GM21526 (cell line): ENCODE measurements around the gene TSTD1.

ENCODE experiments used
- ATAC-seq: cut with Tn5 transposase; IDR thresholded peaks from one replicate; pipeline ENCODE4 v1.9.1; 2021; ENCODE audit warnings: moderate library complexity; ENCODE audit not compliant: unreplicated experiment, low FRiP score

TSTD1 gene, protein sequence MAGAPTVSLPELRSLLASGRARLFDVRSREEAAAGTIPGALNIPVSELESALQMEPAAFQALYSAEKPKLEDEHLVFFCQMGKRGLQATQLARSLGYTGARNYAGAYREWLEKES

DNA sequence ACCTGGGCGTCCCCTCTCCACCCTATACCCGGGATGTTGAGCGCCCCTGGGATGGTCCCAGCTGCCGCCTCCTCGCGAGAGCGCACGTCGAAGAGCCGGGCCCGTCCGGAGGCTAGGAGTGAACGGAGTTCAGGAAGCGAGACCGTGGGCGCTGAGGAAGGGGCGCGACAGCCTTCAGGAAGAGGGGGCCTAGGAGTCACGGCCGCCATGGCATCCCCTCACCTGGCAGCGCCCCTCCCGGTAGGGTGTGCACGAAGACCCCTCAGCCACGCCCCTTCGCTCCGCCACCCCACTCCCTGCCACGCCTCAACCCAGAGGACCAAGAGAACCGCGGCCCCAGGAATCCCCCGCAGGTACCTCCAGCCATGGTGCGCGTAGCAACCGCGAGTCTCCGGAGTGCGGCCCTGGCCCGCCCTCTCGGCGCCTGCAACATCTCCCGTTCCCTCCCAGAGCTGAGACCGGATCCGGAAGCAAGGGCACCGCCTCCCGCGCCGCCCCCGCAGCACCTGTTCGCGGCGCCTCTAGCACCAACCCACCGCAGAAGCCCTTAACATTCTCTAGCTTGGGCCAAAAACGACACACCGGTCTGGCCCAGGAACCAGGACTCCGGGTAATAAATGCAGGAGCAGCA, at the start of gene TSTD1:
Gene TSTD1 (minus strand): TSS at position 442 of the 631 bp plus-strand sequence. CDS start 75 bp downstream, at position 367.
- peak; percentile 66 for ATAC-seq

DNA sequence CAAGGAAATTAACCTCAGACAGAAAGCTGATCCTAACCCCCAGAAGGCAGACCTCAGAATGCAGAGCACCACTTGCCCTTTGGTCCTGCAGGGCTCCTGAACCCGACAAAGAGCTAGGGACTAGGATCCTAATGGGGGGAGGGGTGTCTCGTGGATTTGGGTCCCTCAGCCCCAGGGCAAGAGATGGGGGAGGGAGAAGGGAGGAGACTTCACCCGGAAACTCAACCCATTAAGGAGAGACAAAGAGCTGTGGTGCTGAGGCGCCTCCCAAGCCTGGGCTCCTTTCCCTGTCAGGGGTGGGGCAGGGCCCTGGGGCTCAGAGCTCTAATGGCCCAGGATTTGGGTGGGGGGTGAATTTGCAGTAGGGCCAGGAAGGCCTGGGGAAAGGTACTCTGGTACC, 47.7 kb upstream of the TSTD1 start:
- ATAC-seq, result no peak

DNA sequence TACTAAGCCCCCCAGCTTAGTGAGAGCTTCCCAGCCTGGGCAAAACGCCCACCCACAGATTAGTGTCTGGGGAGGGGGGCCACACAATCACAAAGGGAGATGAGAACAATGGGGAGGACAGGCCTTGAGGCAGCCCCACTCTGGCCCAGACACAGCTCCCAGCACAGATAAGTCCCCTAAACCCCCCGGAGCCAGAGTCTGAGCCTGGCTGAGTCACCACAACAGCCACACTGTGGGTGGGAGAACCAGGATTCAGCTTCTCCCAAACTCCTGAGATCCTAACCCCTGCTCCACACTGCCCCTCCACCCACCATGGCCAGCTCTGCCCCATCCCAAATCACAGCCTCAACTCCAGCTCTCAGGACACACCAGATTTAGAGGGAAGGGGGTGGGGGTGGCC, 46.4 kb upstream of the TSTD1 start:
- ATAC-seq, result no peak

DNA sequence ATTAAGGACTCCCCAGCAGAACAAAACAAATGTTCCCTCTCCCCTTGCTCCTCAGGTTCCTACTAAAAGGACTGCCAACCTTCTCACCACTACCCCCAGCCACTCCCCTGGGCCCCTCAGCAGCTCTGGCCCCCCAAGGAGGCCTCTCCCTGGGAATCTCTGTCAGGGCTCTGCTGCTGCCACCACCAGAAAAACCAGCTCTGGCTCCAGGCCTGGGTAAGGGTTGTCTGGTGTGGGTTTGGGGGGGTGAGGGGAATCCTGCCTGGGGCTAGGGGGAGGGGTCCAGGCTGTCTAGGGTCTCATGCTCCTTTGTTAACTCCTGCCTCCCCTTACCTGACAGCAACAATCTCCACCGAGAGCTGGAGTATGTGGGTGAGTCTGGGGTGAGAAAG, 45.8 kb upstream of the TSTD1 start:
- ATAC-seq, result no peak

DNA sequence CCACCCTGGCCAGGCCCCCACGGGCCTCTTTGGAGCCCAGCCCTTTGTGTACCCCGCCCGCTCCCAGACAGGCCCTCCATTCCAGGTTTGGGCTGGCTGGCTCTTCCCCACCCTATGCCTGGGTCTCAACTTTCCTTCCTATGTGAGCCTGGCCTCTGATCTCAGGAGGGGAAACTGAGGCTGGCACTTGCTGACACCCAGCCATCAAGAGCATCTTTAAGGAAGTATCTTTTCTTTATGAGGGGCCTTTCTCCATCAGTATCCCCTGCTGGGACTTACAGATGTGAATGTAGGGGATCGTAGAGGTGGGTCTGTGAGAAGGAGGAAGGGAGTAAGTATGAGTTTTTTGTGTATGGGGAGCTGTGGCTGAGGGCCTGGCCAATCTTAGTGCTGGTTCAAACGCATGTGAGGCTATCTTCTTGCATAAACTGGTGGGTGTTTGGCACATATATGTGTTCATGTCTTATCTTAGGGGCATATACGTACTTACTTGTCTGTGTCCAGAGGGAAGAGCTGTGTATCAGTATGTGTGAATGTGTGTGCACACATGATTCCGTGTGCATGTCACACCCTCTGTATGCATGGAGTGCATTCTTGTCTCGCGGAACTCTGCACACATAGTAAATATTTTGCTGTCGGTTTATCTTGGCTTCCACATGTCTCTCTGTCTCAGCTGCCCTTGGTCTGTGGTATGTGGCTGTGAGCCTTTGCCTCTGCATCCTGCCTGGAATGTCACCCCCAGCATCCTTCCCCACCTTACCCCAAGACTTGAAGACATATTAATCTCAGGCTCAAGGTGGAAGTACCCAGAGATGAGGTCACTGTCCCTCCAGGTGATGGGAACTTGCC, 45.2 kb upstream of the TSTD1 start:
- ATAC-seq, result no peak

DNA sequence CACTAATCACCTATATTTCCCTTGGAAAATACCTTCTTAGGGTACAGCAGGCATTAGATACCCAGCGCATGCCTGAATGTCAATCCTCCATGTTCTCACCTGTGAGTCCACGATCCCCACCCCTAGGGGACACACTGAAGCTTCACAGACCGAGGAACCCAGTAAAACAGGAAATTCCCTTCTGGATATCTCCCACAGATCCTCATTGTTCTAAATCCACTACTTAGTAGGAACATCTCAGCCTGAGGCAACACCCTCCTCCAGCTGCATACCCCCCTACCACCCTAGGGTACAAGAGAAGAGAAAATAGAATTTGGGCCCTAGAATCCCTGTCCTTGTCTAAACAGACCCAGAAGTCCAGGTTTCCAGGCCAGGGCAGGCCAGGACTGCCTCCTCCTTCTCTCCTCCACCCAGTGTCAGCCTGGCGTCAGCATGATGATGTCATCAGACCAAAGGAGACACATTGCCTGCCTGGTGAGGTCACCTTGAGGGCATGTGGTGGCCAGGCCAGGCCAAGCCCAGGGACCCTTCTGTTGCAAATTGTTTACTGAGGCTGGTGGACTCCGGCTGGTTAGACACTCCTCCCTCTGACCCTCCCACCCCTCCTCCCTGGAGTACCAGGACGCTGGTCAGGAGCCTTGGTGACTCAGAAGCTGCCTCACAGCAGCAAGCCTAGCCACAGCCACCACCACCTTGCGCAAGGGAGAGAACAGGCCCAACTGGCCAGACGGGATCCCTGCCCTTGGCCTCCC, 44.4 kb upstream of the TSTD1 start:
- no peak for ATAC-seq

DNA sequence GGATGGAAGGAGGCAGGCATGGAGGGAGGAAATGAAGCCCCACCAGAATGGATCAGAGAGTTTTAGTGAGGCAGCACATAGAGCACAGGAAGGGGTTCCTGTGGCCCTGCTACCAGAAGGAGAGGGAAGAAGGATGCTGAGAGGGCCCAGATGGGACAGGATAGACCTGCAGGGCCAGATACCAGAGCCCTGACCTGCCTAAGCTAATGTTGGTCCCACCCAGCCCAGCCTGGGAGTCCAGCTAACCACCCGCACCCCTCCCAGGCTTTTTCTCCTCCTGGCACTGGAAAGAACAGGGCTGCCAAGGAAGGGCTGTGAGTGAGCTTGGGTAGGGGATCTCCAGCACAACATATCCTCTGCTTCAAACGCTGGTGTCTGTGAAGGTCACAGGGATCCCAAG, 43.7 kb upstream of the TSTD1 start:
- no peak for ATAC-seq

DNA sequence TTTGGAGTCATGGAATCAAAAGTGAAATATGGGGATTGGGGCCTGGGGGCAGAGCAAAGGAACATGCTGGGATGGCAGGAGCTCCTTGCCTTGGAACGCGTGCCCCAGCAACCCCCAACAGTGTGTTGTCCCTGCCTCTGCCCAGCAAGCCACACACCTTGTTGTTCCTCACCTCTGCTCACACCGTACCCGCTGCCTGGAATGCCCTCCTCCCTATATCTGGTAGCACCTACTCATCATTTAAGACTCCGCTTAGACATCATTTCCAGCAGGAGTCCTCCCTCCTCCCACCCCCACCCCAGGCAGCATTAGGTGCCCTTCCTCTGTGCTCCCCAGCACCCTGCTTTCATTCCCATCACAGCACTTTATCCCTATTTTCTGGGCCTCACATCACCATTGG, 42.8 kb upstream of the TSTD1 start:
- ATAC-seq, result no peak

DNA sequence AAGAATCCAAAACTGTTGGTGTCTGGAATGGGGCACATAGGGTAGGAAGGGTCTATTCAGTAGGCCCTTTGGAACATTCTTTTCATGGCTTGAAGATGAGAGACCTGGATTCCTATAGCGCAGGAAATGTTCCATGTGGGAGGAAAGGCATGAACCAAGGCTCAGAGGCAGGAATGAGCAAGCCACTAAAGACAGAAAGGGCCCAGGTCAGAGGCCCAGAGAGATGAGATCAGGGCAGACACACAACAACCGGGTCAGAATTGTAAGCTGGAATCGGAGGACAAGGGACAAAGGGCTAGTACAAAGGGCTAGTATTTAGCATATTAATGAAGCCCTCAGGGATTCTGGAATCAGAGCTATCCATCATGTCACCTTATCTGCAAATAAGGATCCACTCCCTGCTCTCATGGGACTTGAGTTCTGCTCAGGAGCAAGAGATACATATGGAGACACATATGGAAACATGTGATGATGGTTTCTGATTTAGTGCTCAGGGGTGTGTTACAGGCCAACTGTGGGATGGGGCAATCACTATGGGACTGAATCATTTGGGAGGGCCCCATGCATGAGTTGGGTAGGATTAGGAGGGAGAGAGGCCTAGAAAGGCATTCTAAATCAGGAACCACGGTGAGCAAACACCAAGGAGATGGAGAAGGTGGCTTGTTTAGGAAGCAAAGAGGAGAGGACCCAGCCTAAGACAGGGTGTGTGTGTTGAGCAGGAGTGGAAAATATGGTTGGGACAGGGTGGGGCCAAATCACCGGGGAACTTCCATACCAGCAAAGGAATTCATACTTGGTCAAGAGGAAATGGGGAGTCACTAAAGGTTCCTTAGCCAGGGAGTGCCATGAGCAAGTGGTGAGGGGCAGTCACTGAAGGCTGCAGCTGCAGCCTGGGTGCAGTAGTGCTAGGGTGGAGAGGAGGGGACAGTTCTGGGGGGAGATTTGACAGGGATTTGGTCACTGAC, 42.0 kb upstream of the TSTD1 start:
- no peak for ATAC-seq

DNA sequence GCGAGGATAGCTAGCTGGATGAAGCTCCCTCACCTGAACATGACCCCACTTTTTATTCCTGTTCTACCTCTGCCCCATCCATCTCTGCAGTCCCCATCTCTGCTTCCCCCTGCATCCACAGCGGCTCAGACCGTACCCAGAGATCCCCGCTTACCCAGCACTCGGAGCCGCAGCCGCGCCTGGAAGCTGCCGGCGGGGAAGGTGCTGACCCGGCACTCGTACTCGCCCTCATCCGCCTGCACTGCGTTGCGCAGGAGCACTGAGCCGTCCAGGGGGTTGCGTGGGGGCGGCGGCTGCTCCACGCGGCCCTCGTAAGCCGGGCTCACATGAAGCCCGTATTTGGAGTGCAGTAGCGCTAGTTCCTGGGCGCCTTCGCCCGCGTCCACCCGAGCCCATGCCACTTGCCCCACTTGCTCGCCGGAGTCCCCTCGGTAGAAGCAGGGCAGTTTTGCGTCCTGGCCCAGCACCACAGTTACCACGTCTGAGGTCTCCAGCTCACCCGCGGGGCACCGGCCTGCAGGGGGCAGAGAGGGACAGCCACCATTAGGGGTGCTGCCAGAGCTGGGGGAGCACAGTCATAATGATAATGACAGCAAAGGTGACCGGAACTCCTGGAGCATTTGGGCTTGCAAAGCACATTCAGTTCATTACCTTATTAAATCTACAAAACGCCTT, 40.8 kb upstream of the TSTD1 start:
- ATAC-seq, result no peak

DNA sequence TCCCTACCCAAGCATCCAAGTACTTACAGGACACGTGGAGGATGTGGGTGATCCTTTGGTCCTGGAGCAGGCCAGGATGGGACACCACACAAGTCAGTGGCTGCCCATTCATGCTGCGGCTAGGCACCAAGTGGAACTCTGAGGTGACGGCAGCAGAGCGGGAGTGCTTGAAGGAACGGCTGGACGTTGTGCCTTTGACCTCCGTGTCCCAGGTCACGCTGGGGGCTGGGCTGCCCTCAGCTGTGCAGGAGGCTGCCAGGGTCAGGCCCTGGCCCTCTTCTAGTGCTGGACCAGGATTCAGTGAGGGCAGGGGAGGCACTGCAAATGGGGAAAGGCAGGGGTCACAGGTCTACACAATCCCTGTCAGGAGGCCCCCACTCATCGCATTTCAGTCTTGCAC, 38.7 kb upstream of the TSTD1 start:
- no peak for ATAC-seq

DNA sequence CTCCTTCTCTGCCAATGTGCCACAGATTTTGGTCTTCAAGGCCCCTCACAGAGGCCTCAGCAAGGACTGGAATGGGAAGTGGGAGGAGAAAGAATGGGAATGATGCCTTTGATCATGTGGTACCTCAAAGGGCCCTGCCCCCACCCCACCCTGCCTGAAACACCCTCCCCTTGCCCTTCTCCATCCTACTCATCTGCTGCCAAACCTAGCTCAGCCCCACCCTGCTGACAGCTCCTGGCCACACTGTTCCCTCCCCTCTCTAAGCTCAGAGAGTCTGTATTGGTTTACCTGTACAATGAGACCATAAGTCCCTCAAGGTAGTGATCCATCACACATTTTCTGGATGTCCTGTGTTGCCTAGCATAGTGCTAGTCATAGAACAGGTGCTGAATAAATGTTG, 37.6 kb upstream of the TSTD1 start:
- no peak for ATAC-seq

DNA sequence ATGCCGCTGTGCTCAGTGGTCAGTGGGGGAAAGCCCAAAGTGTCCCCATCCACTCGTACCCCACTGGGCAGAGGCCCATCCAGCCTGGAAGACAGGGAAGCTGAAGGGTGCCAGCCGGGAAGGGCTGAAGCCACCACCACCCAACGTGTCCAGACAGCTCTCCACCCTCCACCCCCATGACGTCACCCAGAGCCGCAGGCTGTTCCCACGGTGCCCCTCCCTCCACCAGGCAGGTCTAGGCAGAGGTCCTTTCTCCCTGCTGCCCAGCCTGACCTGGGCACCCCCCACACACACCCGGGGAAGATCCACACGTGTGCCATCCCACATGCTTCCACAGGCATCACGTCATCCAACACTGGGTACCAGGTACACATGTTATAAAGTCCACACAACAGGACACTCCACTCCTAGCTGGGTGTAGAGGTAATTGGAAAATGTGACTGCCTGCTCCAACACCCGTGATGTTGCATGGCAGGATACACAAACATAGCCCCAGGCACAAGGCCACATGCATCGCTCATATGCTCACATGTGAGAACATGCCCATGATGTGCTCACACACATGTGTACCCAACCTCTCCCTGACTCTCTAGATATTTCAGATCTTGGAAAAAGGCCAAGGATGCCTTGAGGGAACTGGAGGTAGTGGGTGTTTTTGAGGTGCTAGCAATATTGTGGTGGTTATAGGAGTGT, 36.1 kb upstream of the TSTD1 start:
- ATAC-seq, result no peak

DNA sequence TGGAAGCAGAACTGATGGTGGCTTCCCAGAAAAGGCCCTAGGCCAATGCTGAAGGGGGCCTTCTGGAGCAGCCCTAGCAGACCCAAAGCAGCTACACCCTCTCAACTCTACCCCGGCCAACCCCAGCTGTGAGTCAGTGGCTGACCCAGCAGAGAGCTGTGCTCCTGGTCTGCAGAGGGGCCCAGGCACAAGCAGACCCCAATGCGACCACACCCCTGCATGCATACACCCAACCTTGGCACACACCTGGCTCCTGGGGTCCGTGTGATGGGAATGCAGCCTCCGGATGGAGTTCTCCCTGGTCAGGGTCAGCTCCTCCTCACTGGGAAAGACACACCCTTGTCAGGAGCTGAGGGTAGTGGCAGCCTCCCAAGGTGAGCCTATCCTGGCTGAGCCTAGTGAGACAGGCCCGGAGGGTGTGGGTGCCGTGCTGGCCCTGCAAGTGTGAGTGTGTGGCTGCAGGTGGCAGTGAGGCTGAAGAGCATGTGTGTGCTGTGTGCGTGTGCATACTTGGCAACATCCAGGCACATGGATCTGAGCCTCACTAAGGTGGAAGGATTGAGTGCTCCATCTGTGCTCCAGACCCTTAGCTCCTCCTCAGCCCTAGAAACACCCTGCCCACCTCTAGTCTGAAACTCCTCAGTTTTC, 34.8 kb upstream of the TSTD1 start:
- no peak for ATAC-seq

DNA sequence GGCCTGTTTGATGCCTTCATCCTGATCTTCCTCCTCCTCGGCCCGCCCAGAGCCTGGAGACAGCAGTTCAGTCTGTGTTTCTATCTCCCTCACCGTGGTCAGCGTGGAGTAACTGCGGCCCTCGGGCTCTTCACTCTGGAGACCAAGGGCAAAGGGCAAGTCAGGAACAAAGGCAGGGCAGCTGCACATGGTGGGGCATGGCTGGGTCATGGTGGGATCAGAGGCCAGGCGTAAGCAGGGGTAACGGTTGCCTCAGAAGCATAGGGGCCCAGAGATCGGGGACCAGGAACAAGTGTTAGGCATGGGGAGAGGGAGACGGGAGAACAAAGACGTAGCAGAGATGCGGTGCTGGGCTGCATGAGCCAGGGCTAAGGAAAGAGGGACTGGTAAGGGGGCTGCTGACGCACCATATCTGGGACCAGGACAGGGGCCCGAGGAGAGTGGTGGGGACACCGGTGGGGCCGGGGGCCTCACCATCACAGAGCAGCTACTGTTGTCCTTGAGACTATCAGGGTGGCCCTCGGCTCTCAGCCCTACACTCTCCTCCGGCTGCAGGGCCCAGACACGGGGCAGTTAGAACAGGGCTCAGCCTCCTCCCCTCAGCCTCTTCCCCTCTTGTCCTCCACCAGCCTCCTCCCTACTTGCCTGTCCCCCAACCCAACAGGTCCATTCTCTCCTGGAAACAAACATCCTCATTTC, 34.1 kb upstream of the TSTD1 start:
- no peak for ATAC-seq

DNA sequence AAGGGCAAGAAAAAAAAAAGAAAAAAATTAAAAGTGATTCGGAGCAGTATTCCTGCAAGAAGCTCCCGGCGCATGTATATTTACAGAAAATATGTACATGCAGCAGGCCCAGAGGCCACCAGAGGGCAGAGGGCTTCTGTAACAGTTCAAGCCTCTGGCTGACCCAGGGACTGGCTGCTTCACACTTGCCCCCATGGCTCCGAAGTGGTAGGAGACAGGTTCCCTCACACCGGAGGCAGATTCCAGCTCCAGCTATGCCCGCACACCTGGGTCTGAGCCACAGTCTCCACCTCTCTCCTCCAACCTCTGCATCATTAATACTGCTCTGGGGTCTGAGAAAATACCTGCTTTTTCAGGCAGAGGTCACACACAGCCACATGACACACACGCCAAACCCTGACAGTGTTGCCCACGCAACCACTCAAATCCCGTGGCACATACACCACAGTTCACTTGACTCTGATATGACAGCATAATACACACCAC, 33.2 kb upstream of the TSTD1 start:
- no peak for ATAC-seq

DNA sequence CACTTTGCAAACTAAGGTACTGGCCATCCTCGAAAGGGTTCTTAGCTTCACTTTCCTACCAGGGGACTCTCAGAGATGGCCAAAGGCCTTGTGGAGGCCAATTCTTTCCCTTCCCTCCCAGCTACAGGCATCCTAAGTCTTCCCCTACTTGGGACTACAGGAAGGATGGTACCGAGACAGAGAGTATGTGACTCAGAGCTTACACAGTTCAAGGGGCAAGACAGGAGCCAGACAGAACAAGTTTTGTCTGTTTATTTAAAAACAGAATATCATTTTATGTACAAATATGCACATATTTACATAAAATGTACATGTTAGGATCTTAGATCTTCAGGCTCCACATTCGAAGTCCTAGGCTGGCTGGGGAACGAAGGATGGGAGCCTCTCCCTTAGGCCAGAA, 32.0 kb upstream of the TSTD1 start:
- no peak for ATAC-seq
